GM06990 (cell line): ENCODE results near the gene ANKRD16.

ENCODE experiments used
- DNase-seq: peaks from one replicate; pipeline ENCODE4 v3.0.0-alpha.2; 2011; ENCODE audit not compliant: insufficient read length; ENCODE audit errors: extremely low read depth
- H3K27me3 ChIP-seq: replicated peaks from 2 replicates; pipeline ENCODE4 v1.6.0; 2011; ENCODE audit warnings: low read length; ENCODE audit not compliant: control insufficient read depth, insufficient read depth
- H3K36me3 ChIP-seq: 2 replicates; pipeline ENCODE4 v1.5.1; 2011; ENCODE audit warnings: low read length; ENCODE audit not compliant: control insufficient read depth, insufficient read depth
- H3K4me3 ChIP-seq: replicated peaks from 2 replicates; pipeline ENCODE4 v1.5.1; 2011; ENCODE audit warnings: low read depth, mild to moderate bottlenecking, control low read depth, low read length
- TF ChIP-seq, protein P1 (sequence below): IDR thresholded peaks from 2 replicates; pipeline ENCODE4 v1.5.1; 2011; ENCODE audit warnings: low read length, control low read depth, mild to moderate bottlenecking, inconsistent platforms; ENCODE audit not compliant: insufficient read depth, poor library complexity, severe bottlenecking

The ANKRD16 gene

DNA sequence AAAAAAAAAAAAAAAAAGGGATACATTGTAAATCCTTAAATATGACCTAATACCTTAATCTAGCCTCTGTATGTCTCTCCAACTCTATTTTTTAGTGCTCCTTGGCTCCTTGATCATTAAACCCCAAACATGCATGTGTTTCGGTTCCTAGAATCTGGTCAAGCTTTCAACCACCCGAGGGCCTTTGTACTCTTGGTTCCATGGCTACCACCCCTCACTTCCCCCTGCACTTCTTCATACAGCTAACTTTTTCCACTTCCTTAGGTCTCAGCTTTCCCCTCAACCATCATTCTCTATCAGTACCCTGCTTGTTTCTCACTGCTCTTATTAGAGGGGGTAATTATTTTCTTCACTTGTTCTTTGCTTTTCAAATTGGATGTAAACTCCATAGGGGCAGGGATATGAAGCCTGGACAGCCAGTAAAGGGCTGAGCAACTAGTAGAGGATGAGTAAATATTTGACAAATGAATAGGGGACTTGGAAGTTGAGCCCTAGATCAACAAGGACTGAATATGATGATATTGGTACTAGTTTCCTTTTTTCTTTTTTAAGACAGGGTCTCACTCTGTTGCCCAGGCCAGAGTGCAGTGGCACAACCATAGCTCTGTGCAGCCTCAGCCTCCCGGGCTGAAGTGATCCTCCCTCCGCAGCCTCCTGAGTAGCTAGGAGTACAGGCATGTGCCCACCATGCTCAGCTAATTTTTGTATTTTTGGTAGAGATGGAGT, 72.2 kb downstream of the ANKRD16 start:
- H3K27me3 ChIP-seq, result no peaks in the 10 kb centered on the region
- no peaks in the 10 kb centered on the region for H3K36me3 ChIP-seq
- TF ChIP-seq, protein P1, sequence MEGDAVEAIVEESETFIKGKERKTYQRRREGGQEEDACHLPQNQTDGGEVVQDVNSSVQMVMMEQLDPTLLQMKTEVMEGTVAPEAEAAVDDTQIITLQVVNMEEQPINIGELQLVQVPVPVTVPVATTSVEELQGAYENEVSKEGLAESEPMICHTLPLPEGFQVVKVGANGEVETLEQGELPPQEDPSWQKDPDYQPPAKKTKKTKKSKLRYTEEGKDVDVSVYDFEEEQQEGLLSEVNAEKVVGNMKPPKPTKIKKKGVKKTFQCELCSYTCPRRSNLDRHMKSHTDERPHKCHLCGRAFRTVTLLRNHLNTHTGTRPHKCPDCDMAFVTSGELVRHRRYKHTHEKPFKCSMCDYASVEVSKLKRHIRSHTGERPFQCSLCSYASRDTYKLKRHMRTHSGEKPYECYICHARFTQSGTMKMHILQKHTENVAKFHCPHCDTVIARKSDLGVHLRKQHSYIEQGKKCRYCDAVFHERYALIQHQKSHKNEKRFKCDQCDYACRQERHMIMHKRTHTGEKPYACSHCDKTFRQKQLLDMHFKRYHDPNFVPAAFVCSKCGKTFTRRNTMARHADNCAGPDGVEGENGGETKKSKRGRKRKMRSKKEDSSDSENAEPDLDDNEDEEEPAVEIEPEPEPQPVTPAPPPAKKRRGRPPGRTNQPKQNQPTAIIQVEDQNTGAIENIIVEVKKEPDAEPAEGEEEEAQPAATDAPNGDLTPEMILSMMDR, result no peak
- no peak for DNase-seq
- no peak overlapping the region for H3K4me3 ChIP-seq

DNA sequence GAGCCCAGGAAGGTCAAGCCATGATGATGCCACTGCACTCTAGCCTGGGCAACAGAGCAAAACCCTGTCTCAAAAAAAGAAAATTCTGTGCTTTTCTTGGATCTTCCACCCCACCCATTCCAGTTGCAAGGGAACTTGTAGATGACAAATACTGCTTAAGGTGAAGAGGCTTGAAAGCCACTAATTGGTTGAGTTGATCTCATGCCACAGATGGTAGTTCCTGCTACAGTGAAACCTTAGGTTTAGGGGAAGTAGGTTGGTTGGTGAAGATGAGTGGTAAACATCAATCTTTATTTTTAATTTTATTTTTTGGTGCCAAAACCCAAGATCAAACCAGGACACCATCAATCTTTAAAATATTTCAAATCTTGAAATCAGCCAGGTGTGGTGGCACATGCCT, 73.5 kb downstream of the ANKRD16 start:
- Histone ChIP-seq H3K27me3 (no peaks in the 10 kb centered on the region), H3K4me3 (no peak overlapping the region), H3K36me3 (no peaks in the 10 kb centered on the region)
- TF ChIP-seq, protein P1, result no peak
- peak; percentile 52 for DNase-seq

DNA sequence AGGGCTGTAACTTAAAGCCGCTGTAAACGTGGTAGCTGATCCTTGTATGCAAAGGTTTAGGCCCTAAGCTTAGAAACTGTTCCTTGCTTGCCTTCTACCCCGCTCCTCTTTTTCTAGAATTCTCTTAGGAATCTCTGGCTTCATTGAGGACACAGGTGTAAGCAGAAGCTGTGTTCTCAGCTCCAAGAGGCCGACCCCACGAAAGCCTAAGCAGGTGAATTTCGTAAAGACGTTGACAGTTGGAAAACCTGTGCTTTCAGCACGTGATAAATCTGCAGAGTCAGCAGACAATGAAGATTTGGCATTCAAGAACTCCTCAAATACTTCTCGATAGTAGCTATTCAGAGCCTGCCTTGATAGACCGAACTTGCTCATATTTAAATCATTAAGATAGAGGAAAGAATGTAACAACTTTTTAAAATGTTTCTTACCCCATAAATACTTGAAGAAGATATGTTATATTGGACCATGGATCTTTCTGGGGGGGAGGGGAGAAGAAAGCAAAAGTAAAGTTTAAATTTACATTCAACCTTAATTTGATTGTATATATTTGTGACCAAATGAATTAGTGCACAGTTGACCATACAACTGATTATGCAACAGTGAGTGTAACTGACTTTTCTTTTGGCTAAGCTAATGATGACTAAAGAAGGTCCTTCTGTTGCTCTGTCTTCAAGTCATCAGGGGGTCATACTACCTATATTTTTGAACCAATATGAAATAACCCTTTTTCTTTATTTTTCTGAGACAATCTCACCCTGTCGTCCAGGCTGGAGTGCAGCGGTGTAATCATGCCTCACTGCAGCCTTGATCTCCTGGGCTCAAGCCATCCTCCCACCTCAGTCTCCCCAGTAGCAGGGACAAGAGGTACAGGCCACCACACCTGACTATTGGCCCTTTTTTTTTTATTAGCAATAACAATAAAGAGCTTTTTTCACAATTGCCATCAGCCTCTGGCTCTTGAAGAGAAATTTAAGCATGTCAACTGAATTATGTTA, 75.3 kb downstream of the ANKRD16 start:
- Histone ChIP-seq H3K4me3 (peak overlapping the region; percentile 93), H3K27me3 (no peaks in the 10 kb centered on the region), H3K36me3 (no peaks in the 10 kb centered on the region)
- TF ChIP-seq, protein P1, result no peak
- DNase-seq, result no peak

DNA sequence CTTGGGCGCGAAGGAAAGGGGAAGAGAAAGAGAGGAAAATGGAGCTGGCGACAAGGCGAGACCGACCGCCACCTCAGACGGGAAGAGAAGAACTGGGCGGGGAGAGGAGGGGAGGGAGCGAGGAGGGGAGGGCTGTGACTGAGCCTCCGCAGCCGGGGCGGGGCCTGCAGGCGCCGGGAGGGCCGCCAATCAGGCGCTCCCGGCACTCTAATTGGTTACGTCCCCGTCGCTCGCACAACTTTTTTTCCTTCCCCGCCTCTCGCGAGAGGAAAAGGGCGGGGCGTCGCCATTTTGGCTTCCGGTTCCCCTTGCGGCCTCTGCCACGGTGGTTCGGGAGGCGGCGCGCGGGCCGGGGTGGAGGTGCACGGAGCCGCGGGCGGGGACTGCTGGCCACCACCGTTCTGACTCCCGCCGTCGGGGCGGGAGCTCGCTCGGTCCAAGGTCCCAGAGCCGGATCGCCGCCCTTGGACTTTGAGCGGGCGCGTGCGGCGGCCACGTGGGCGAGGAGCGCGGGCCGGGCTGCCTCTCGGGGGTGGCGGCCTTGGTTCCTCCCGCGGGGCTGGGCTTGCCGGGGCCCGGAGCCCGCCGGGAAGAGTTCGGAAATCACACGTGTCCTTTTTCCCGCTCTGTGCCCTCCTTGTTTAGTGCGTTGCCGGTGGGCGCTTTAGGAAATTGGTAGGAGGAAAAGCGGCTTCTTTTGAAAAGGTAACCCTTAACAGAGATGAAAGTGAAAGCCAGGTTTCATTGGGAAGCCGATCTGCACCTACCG, 76.2 kb downstream of the ANKRD16 start, which contains the start of gene GDI2:
GDI2 (minus strand) TSS at position 94 of the 769 bp plus-strand sequence. CDS start 176 bp downstream, outside the sequence.
- Histone ChIP-seq H3K36me3 (no peaks in the 10 kb centered on the region), H3K4me3 (peak within 1 kb of the TSS; percentile 93), H3K27me3 (no peaks in the 10 kb centered on the region)
- peak; percentile 97 for DNase-seq
- TF ChIP-seq, protein P1, result no peak

DNA sequence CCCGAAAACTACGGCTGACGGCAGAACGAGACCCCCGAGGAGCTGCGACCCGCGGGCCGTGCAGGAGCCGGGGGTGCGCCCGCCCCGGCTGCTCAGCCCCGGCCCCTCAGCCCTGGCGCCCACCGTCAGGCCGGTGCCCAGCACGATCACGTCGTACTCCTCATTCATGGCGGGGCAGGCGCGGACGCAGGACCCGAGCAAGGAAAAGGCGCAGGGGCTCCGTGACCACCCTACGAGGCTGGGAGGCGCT, 76.7 kb downstream of the ANKRD16 start:
- H3K4me3 ChIP-seq, result peak overlapping the region; percentile 93
- H3K36me3 ChIP-seq, result peaks cover 1% of the 10 kb centered on the region; the same call in 1 of the 2 replicates
- TF ChIP-seq, protein P1, result no peak
- no peaks in the 10 kb centered on the region for H3K27me3 ChIP-seq
- DNase-seq, result no peak
